GM18498 (cell line): Measurements from ENCODE around the gene OVCA2.

ENCODE experiments used
- ATAC-seq: cut with Tn5 transposase; IDR thresholded peaks from one replicate; pipeline ENCODE4 v1.9.1; 2021; ENCODE audit warnings: mild to moderate bottlenecking, moderate library complexity; ENCODE audit not compliant: unreplicated experiment

The OVCA2 gene

GRCh38 chr17:2030779-2031163, 11.1 kb upstream of the OVCA2 start:
- ATAC-seq, result no peak

- no peak for ATAC-seq
These were observed 8.7 kb upstream of the OVCA2 start for GRCh38 chr17:2033153-2033552.

- no peak for ATAC-seq
These were observed 7.7 kb upstream of the OVCA2 start for GRCh38 chr17:2034157-2034556.

- ATAC-seq, result no peak
These were observed 6.8 kb upstream of the OVCA2 start for GRCh38 chr17:2034806-2035540.

GRCh38 chr17:2035541-2036488, 6.0 kb upstream of the OVCA2 start:
- no peak for ATAC-seq

- ATAC-seq, result no peak
These were observed 4.7 kb upstream of the OVCA2 start for GRCh38 chr17:2037155-2037554.

- no peak for ATAC-seq
These were observed 1.5 kb upstream of the OVCA2 start for GRCh38 chr17:2040219-2040827.

GRCh38 chr17:2040942-2041560, 771 bp upstream of the OVCA2 start:
- ATAC-seq, result no peak

GRCh38 chr17:2042390-2042847, 597 bp downstream of the OVCA2 start:
- ATAC-seq, result no peak

- ATAC-seq, result no peak
These were observed 1.1 kb downstream of the OVCA2 start for GRCh38 chr17:2042933-2043332.

GRCh38 chr17:2043785-2044184, 2.0 kb downstream of the OVCA2 start:
- ATAC-seq, result no peak

GRCh38 chr17:2044263-2044894, 2.6 kb downstream of the OVCA2 start:
- ATAC-seq, result no peak

GRCh38 chr17:2047590-2047989, 5.8 kb downstream of the OVCA2 start:
- ATAC-seq, result no peak

- ATAC-seq, result no peak
These were observed 7.0 kb downstream of the OVCA2 start for GRCh38 chr17:2048805-2049204.

- peak; percentile 57 for ATAC-seq
These were observed 7.8 kb downstream of the OVCA2 start for GRCh38 chr17:2049333-2050299.

- peak; percentile 19 for ATAC-seq
These were observed 8.7 kb downstream of the OVCA2 start for GRCh38 chr17:2050300-2051060.

GRCh38 chr17:2051061-2051932, 9.5 kb downstream of the OVCA2 start:
- ATAC-seq, result no peak
